HCT116 (cell line): Measurements from ENCODE around the gene IPCEF1. TPM values are rescaled to one million over a fixed set of nuclear protein-coding genes. Genes with fewer than 3 reads are reported as not detected.

Experiments used
- ATAC-seq: fragments of 200-7000 bp; cut with Tn5 transposase; 2 replicates; pipeline ENCODE4 v1.9.1; 2020; ENCODE audit warnings: mild to moderate bottlenecking, moderate library complexity
- BruUV-seq: library from RNA; stranded (reverse); fragments of 400-500 nt; replicated peaks from 2 replicates; lab custom pipeline; 2021; lab: Mats Ljungman, UMichigan
- CTCF ChIA-PET: fragments of 300-600 bp; sonication (Branson Sonifier 250); formaldehyde crosslinking; loops from one replicate; lab custom pipeline; 2021; ENCODE audit warnings: antibody characterized with exemption; lab: Charles Lee
- POLR2A ChIA-PET: fragments of 300-600, 350-600 bp; sonication (Branson Sonifier 250); formaldehyde crosslinking; loops from one replicate; lab custom pipeline; 2021; ENCODE audit warnings: antibody characterized with exemption; lab: Charles Lee
- RAD21 ChIA-PET, 2 experiments: fragments of 300-600 bp; sonication (Branson Sonifier 250); formaldehyde crosslinking; loops; one replicate each; lab custom pipeline; 2023; ENCODE audit warnings: low total read pairs in 2 of 2; ENCODE audit not compliant: uncharacterized antibody in 2 of 2, unreplicated experiment in 2 of 2, low non-redundant PET in 1 of 2; lab: Charles Lee
- DNase-seq: peaks from one replicate; pipeline ENCODE4 v3.0.0-alpha.2; 2010; ENCODE audit warnings: low read depth, low spot score
- H2AFZ ChIP-seq: fragments of 200-600 bp; shearing (Covaris generic), sonication (generic); 2 replicates; pipeline ENCODE4 v1.6.1; 2017; ENCODE audit warnings: low read depth, mixed run types, mixed read lengths, antibody characterized with exemption, low read length; ENCODE audit not compliant: poor library complexity, severe bottlenecking
- H3K27ac ChIP-seq: 2 replicates; pipeline ENCODE4 v1.5.1; 2012; ENCODE audit warnings: low read depth, low read length
- H3K27me3 ChIP-seq: fragments of 200-600 bp; sonication (generic); 2 replicates; pipeline ENCODE4 v1.6.1; 2016; ENCODE audit warnings: mixed run types, low read length, mixed read lengths; ENCODE audit not compliant: insufficient read depth
- H3K36me3 ChIP-seq, 2 experiments: fragments of 200-500 bp in 1 of 2; fragments of 200-600 bp in 1 of 2; sonication (Bioruptor generic) in 1 of 2; sonication (generic) in 1 of 2; 2 replicates each; pipeline versions ENCODE4 v1.5.1 to v1.6.1; 2014 to 2016; ENCODE audit warnings: low read length in 2 of 2, inconsistent platforms in 1 of 2, mixed read lengths in 1 of 2, mixed run types in 1 of 2; ENCODE audit not compliant: insufficient read depth in 2 of 2, control insufficient read depth in 1 of 2
- H3K4me1 ChIP-seq, 2 experiments: fragments of 200-600 bp in 1 of 2; sonication (generic) in 1 of 2; 2 replicates each; pipeline versions ENCODE4 v1.5.1 to v1.6.1; 2012 to 2017; ENCODE audit warnings: low read length in 2 of 2, inconsistent platforms in 1 of 2, mild to moderate bottlenecking in 1 of 2, mixed read lengths in 1 of 2, mixed run types in 1 of 2, moderate library complexity in 1 of 2; ENCODE audit not compliant: insufficient read depth in 2 of 2, control insufficient read depth in 1 of 2
- H3K4me2 ChIP-seq: fragments of 200-600 bp; sonication (generic); 2 replicates; pipeline ENCODE4 v1.6.1; 2017; ENCODE audit warnings: mixed run types, low read length, mixed read lengths
- H3K4me3 ChIP-seq, 2 experiments: fragments of 200-600 bp in 1 of 2; sonication (generic) in 1 of 2; replicated peaks in 1 of 2; 2 replicates each; pipeline ENCODE4 v1.5.1; 2011 to 2016; ENCODE audit warnings: low read length in 2 of 2, control low read depth in 1 of 2, low read depth in 1 of 2, mild to moderate bottlenecking in 1 of 2, mixed read lengths in 1 of 2, mixed run types in 1 of 2
- H3K79me2 ChIP-seq: fragments of 200-600 bp; sonication (generic); 2 replicates; pipeline ENCODE4 v1.6.1; 2017; ENCODE audit warnings: mild to moderate bottlenecking, mixed run types, low read length, moderate library complexity, mixed read lengths; ENCODE audit not compliant: insufficient read depth
- H3K9ac ChIP-seq: fragments of 200-600 bp; sonication (generic); 2 replicates; pipeline ENCODE4 v1.6.1; 2016; ENCODE audit warnings: low read length, mixed read lengths
- H3K9me2 ChIP-seq: fragments of 200-600 bp; sonication (generic), shearing (Covaris generic); 2 replicates; pipeline ENCODE4 v1.6.1; 2017; ENCODE audit warnings: mixed run types, mild to moderate bottlenecking, moderate library complexity; ENCODE audit not compliant: insufficient read depth
- H3K9me3 ChIP-seq, 2 experiments: fragments of 200-500 bp in 1 of 2; fragments of 200-600 bp in 1 of 2; sonication (Bioruptor generic) in 1 of 2; sonication (generic) in 1 of 2; 2 replicates each; pipeline ENCODE4 v1.6.1; 2014 to 2017; ENCODE audit warnings: low read length in 2 of 2, mixed read lengths in 2 of 2, inconsistent platforms in 1 of 2, low read depth in 1 of 2, mild to moderate bottlenecking in 1 of 2, mixed run types in 1 of 2, moderate library complexity in 1 of 2; ENCODE audit not compliant: control insufficient read depth in 1 of 2, insufficient read depth in 1 of 2
- H4K20me1 ChIP-seq: fragments of 200-600 bp; sonication (generic), shearing (Covaris generic); 2 replicates; pipeline ENCODE4 v1.6.1; 2017; ENCODE audit warnings: mixed run types, mild to moderate bottlenecking, moderate library complexity; ENCODE audit not compliant: insufficient read depth
- CBX3 ChIP-seq: IDR thresholded peaks from 2 replicates; pipeline ENCODE4 v1.6.1; 2012; ENCODE audit warnings: low read depth
- CEBPB ChIP-seq: IDR thresholded peaks from 2 replicates; pipeline ENCODE4 v1.6.1; 2012; ENCODE audit warnings: low read depth
- EGR1 ChIP-seq: IDR thresholded peaks from 2 replicates; pipeline ENCODE4 v1.6.1; 2012; ENCODE audit warnings: low read depth
- ELF1 ChIP-seq: IDR thresholded peaks from 2 replicates; pipeline ENCODE4 v1.6.1; 2012; ENCODE audit warnings: low read depth, borderline replicate concordance
- EZH2phosphoT487 ChIP-seq: fragments of 200-600 bp; IDR thresholded peaks from 2 replicates; pipeline ENCODE4 v1.6.1; 2018; ENCODE audit warnings: antibody characterized with exemption, borderline replicate concordance
- JUND ChIP-seq: IDR thresholded peaks from 2 replicates; pipeline ENCODE4 v1.6.1; 2012
- MAX ChIP-seq: IDR thresholded peaks from 2 replicates; pipeline ENCODE4 v1.6.1; 2012
- POLR2A ChIP-seq: IDR thresholded peaks from 2 replicates; pipeline ENCODE4 v1.7.0; 2011; ENCODE audit warnings: borderline replicate concordance; ENCODE audit not compliant: insufficient read depth, insufficient read length; ENCODE audit errors: extremely low read depth
- POLR2AphosphoS5 ChIP-seq: IDR thresholded peaks from 2 replicates; pipeline ENCODE4 v1.6.1; 2011; ENCODE audit warnings: mild to moderate bottlenecking, low read depth, low read length, moderate library complexity
- RAD21 ChIP-seq: IDR thresholded peaks from 2 replicates; pipeline ENCODE4 v1.6.1; 2012; ENCODE audit warnings: low read depth, mild to moderate bottlenecking
- REST ChIP-seq: IDR thresholded peaks from 2 replicates; pipeline ENCODE4 v1.6.1; 2012; ENCODE audit warnings: low read depth
- SIN3A ChIP-seq: IDR thresholded peaks from 2 replicates; pipeline ENCODE4 v1.6.1; 2012; ENCODE audit warnings: low read depth
- SP1 ChIP-seq: IDR thresholded peaks from 2 replicates; pipeline ENCODE4 v1.6.1; 2012; ENCODE audit warnings: low read depth
- SRF ChIP-seq: IDR thresholded peaks from 2 replicates; pipeline ENCODE4 v1.6.1; 2012; ENCODE audit warnings: low read depth
- TCF7L2 ChIP-seq: IDR thresholded peaks from 2 replicates; pipeline ENCODE4 v1.7.0; 2011; ENCODE audit warnings: borderline replicate concordance, inconsistent platforms; ENCODE audit not compliant: insufficient read depth, insufficient read length; ENCODE audit errors: extremely low read depth
- YY1 ChIP-seq: IDR thresholded peaks from 2 replicates; pipeline ENCODE4 v1.6.1; 2011; ENCODE audit warnings: low read length, low read depth, moderate library complexity, mild to moderate bottlenecking; ENCODE audit not compliant: insufficient replicate concordance; ENCODE audit errors: extremely low read depth
- ZFX ChIP-seq: fragments of 450-650 bp; IDR thresholded peaks from 2 replicates; pipeline ENCODE4 v1.6.1; 2017
- ZNF274 ChIP-seq: fragments of 200-500 bp; sonication (Bioruptor generic); IDR thresholded peaks from 2 replicates; pipeline ENCODE4 v1.6.1; 2014; ENCODE audit warnings: mild to moderate bottlenecking, low read depth, low read length, inconsistent platforms
- intact Hi-C: fragments of 100-400 bp; cut with micrococcal nuclease; formaldehyde crosslinking; loops from 2 replicates; pipeline ENCODE4 v1.10.0; 2022
- total RNA-seq: library from RNA; stranded (reverse); gene quantifications from one replicate; pipeline ENCODE4 v1.2.1, GENCODE V29; 2021; ENCODE audit not compliant: unreplicated experiment

The IPCEF1 gene
- total RNA-seq, 1 experiment from 2014 or later = 0.32 TPM

- BruUV-seq = no TSS peak
- H3K9me3 ChIP-seq = no peaks in the 10 kb centered on the region
- no peak overlapping the region for H3K4me2 ChIP-seq
- no peaks in the 10 kb centered on the region for H4K20me1 ChIP-seq
- no peak overlapping the region for H3K27ac ChIP-seq
- intact Hi-C loops = no loop called here
- H3K79me2 ChIP-seq = no peaks in the 10 kb centered on the region
- RAD21 ChIA-PET = no interaction called here
- no peak overlapping the region for H2AFZ ChIP-seq
- H3K9me2 ChIP-seq = no peaks in the 10 kb centered on the region
- ATAC-seq (no peak), DNase-seq (no peak)
- peaks cover 0 to 2% of the 10 kb centered on the region in 2 experiments; a peak in 1 of 4 replicates for H3K4me1 ChIP-seq
- H3K36me3 ChIP-seq = no peaks in the 10 kb centered on the region
- CTCF ChIA-PET = no interaction called here
- no peak overlapping the region for H3K4me3 ChIP-seq
- POLR2A ChIA-PET = no interaction called here
- TF ChIP-seq EGR1 (no peak), POLR2A (no peak), YY1 (no peak), SP1 (no peak), ZNF274 (no peak), POLR2AphosphoS5 (no peak), SRF (no peak), JUND (no peak), ZFX (no peak), SIN3A (no peak), RAD21 (no peak)
- H3K27me3 ChIP-seq = no peaks in the 10 kb centered on the region
- H3K9ac ChIP-seq = no peak overlapping the region
Measured at GRCh38 chr6:154306696-154307095, 49.9 kb downstream of the IPCEF1 start.

GRCh38 chr6:154304191-154304590, 52.4 kb downstream of the IPCEF1 start:
- BruUV-seq = no TSS peak
- no peaks in the 10 kb centered on the region for H4K20me1 ChIP-seq
- no peaks in the 10 kb centered on the region for H3K9me3 ChIP-seq
- intact Hi-C loops = no loop called here
- CTCF ChIA-PET = interaction anchor here (0.9 kb wide), 1 partner anchor 12 kb away, joined by 3 read pairs; no protein-coding TSS in a partner anchor
- no peaks in the 10 kb centered on the region for H3K27me3 ChIP-seq
- H3K4me3 ChIP-seq = no peak overlapping the region
- DNase-seq (no peak), ATAC-seq (no peak)
- H3K36me3 ChIP-seq = no peaks in the 10 kb centered on the region
- H3K9me2 ChIP-seq = no peaks in the 10 kb centered on the region
- H3K4me1 ChIP-seq = peaks cover 2% of the 10 kb centered on the region in 2 experiments; a peak in 1 of 4 replicates
- H3K79me2 ChIP-seq = no peaks in the 10 kb centered on the region
- no peak overlapping the region for H3K4me2 ChIP-seq
- H3K27ac ChIP-seq = no peak overlapping the region
- no peak overlapping the region for H2AFZ ChIP-seq
- POLR2A ChIA-PET = interaction anchor here (0.5 kb wide), 1 partner anchor 28 kb away, joined by 3 read pairs; no protein-coding TSS in a partner anchor
- RAD21 ChIA-PET = no interaction called here
- H3K9ac ChIP-seq = no peak overlapping the region
- TF ChIP-seq CEBPB (no peak), MAX (no peak), CBX3 (no peak), REST (no peak), TCF7L2 (no peak), SIN3A (no peak), EZH2phosphoT487 (no peak), JUND (no peak), ZNF274 (no peak), ZFX (no peak), ELF1 (no peak), POLR2AphosphoS5 (no peak), POLR2A (no peak), RAD21 (no peak), SRF (no peak), YY1 (no peak)
